Measurements from ENCODE around the gene BRCA2. TPM values are rescaled to one million over a fixed set of nuclear protein-coding genes. Genes with fewer than 3 reads are reported as not detected.
A peak's percentile ranks its signal among the peaks of the same experiment; 100 is the strongest.

BRCA2 gene
- total RNA-seq, 1 experiment from 2014 or later, result 29.8 TPM

- DNase-seq, result no peak
- H3K4me3 Mint-ChIP-seq (ENCODE audit: unreplicated experiment), result no peak overlapping the region
- Histone ChIP-seq H3K36me3 (ENCODE audit: control insufficient read depth, insufficient read depth, low read length) (no peaks in the 10 kb centered on the region; the same call in 1 of the 2 replicates), H3K4me3 (ENCODE audit: low read depth, low read length) (no peak overlapping the region), H3K27me3 (replicated peaks; ENCODE audit: control insufficient read depth, insufficient read depth, low read length) (no peaks in the 10 kb centered on the region), H3K4me1 (peaks cover 8% of the 10 kb centered on the region), H3K9me3 (peaks cover 9% of the 10 kb centered on the region; the same call in 1 of the 2 replicates)
- H3K36me3 Mint-ChIP-seq (ENCODE audit: insufficient read depth, unreplicated experiment), result peaks cover 15% of the 10 kb centered on the region
- CTCF ChIA-PET, result no interaction called here
- H3K27ac Mint-ChIP-seq (ENCODE audit: unreplicated experiment), result no peak overlapping the region
- peaks cover 25% of the 10 kb centered on the region for H3K4me1 Mint-ChIP-seq (ENCODE audit: low read depth, unreplicated experiment)
- H3K27me3 Mint-ChIP-seq (ENCODE audit: insufficient read depth, unreplicated experiment), result no peaks in the 10 kb centered on the region
- TF ChIP-seq CTCF (IDR thresholded peaks at IDR 0.05; ENCODE audit: insufficient read depth in 1 of 2, low read depth in 1 of 2, low read length in 1 of 2, severe bottlenecking in 1 of 2, unreplicated experiment in 1 of 2), result no peak
- H3K9me3 Mint-ChIP-seq (ENCODE audit: unreplicated experiment), result peaks cover 3% of the 10 kb centered on the region
- intact Hi-C loops (cut with micrococcal nuclease; ENCODE audit: unreplicated experiment), result loop anchor here (10.0 kb wide), 1 partner anchor 399 kb away; no protein-coding TSS in a partner anchor
- BruUV-seq (replicated peaks), result no TSS peak
- POLR2A ChIA-PET, result no interaction called here
Observed at GRCh38 chr13:32423592-32423991, 108.3 kb downstream of the BRCA2 start.

DNA sequence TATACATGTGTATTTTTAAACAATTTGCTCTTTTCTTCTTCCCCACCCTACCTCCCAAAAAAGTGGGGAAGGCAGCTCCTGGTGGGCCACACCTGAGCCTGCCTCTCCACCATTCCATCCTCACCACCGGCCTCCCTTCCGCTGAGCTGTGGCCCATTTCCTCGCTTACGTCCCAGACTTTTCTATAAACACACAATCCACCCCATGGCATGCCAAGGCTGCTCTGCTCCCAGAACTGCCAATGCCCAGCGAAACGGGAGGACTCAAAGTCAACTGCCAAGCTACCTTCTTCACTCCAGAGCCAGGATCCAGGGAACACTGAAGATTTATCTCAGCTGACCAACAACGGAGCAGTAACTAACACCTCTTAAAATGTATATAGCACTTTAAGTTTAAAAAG is 109.8 kb downstream of the BRCA2 start:
- Histone ChIP-seq H3K4me1 (peaks cover 19% of the 10 kb centered on the region), H3K27me3 (replicated peaks; ENCODE audit: control insufficient read depth, insufficient read depth, low read length) (no peaks in the 10 kb centered on the region), H3K36me3 (ENCODE audit: control insufficient read depth, insufficient read depth, low read length) (no peaks in the 10 kb centered on the region), H3K4me3 (ENCODE audit: low read depth, low read length) (no peak overlapping the region), H3K9me3 (no peaks in the 10 kb centered on the region; the same call in 1 of the 2 replicates)
- CTCF ChIA-PET, result no interaction called here
- intact Hi-C loops (cut with micrococcal nuclease; ENCODE audit: unreplicated experiment), result loop anchor here (5.0 to 10.0 kb wide), 2 partner anchors 108 to 400 kb away; partner anchors contain the start of genes BRCA2 and ZAR1L
- BruUV-seq (replicated peaks), result no TSS peak
- H3K4me3 Mint-ChIP-seq (ENCODE audit: unreplicated experiment), result no peak overlapping the region
- H3K9me3 Mint-ChIP-seq (ENCODE audit: unreplicated experiment), result no peaks in the 10 kb centered on the region
- POLR2A ChIA-PET, result no interaction called here
- H3K27me3 Mint-ChIP-seq (ENCODE audit: insufficient read depth, unreplicated experiment), result no peaks in the 10 kb centered on the region
- H3K4me1 Mint-ChIP-seq (ENCODE audit: low read depth, unreplicated experiment), result peaks cover 25% of the 10 kb centered on the region
- no peak for TF ChIP-seq CTCF (IDR thresholded peaks at IDR 0.05; ENCODE audit: insufficient read depth in 1 of 2, low read depth in 1 of 2, low read length in 1 of 2, severe bottlenecking in 1 of 2, unreplicated experiment in 1 of 2)
- peaks cover 6% of the 10 kb centered on the region for H3K36me3 Mint-ChIP-seq (ENCODE audit: insufficient read depth, unreplicated experiment)
- H3K27ac Mint-ChIP-seq (ENCODE audit: unreplicated experiment), result no peak overlapping the region
- DNase-seq, result no peak

- Histone ChIP-seq H3K36me3 (ENCODE audit: control insufficient read depth, insufficient read depth, low read length) (no peaks in the 10 kb centered on the region), H3K27me3 (replicated peaks; ENCODE audit: control insufficient read depth, insufficient read depth, low read length) (no peaks in the 10 kb centered on the region), H3K4me3 (ENCODE audit: low read depth, low read length) (peak overlapping the region; percentile 62), H3K4me1 (peaks cover 22% of the 10 kb centered on the region), H3K9me3 (no peaks in the 10 kb centered on the region)
- TF ChIP-seq CTCF (IDR thresholded peaks at IDR 0.05; ENCODE audit: insufficient read depth in 1 of 2, low read depth in 1 of 2, low read length in 1 of 2, severe bottlenecking in 1 of 2, unreplicated experiment in 1 of 2), result no peak
- Mint-ChIP-seq H3K4me3 (ENCODE audit: unreplicated experiment) (peak overlapping the region; percentile 75), H3K36me3 (ENCODE audit: insufficient read depth, unreplicated experiment) (peaks cover 4% of the 10 kb centered on the region), H3K27me3 (ENCODE audit: insufficient read depth, unreplicated experiment) (no peaks in the 10 kb centered on the region), H3K27ac (ENCODE audit: unreplicated experiment) (no peak overlapping the region), H3K9me3 (ENCODE audit: unreplicated experiment) (no peaks in the 10 kb centered on the region), H3K4me1 (ENCODE audit: low read depth, unreplicated experiment) (peaks cover 25% of the 10 kb centered on the region)
- intact Hi-C loops (cut with micrococcal nuclease; ENCODE audit: unreplicated experiment), result loop anchor here (5.0 to 10.0 kb wide), 2 partner anchors 109 to 402 kb away; partner anchors contain the start of genes BRCA2 and ZAR1L
- POLR2A ChIA-PET, result no interaction called here
- CTCF ChIA-PET, result no interaction called here
- no peak for DNase-seq
- TSS peak; percentile 23 for BruUV-seq (replicated peaks)
Observed at GRCh38 chr13:32426191-32426989, 111.1 kb downstream of the BRCA2 start.
